ENCODE measurements around the gene ZNF609. TPM values are rescaled to one million over a fixed set of nuclear protein-coding genes. Genes with fewer than 3 reads are reported as not detected.

The ZNF609 gene
- total RNA-seq, 2 donors from 2014 or later, result 17.9 to 22.7 TPM

- WGBS, 2 donors, result 65 to 66% methylated on average over 9 to 18 of the region's 18 CpGs
- peak; percentile 31 for ATAC-seq
- no peak overlapping the region for H3K4me3 ChIP-seq
- H3K36me3 ChIP-seq (replicated peaks in 1 of 2; ENCODE audit: insufficient read depth in 1 of 2, low read depth in 2 of 2), result no peaks in the 10 kb centered on the region
- intact Hi-C loops (cut with DNase I), result no loop called here
- no peaks in the 10 kb centered on the region for H3K4me1 ChIP-seq
- H3K9me3 ChIP-seq, result no peaks in the 10 kb centered on the region
- DNase-seq, result no peak
- no peak for TF ChIP-seq POLR2A (IDR thresholded peaks at IDR 0.05)
- TF ChIP-seq CTCF (IDR thresholded peaks at IDR 0.05), result no peak
- no peaks in the 10 kb centered on the region for H3K27me3 ChIP-seq
- peak overlapping the region in 2 of 4 donors; percentile 51 to 57 for H3K27ac ChIP-seq
Measured at GRCh38 chr15:64717735-64718495, 257.5 kb downstream of the ZNF609 start.

GRCh38 chr15:64720188-64720587, 259.8 kb downstream of the ZNF609 start:
- no peaks in the 10 kb centered on the region for H3K9me3 ChIP-seq
- 71 to 77% methylated on average over 3 of the region's 3 CpGs for WGBS, 2 donors
- no peaks in the 10 kb centered on the region for H3K4me1 ChIP-seq
- no peaks in the 10 kb centered on the region for H3K36me3 ChIP-seq (replicated peaks in 1 of 2; ENCODE audit: insufficient read depth in 1 of 2, low read depth in 2 of 2)
- no peak overlapping the region for H3K4me3 ChIP-seq
- no peak for ATAC-seq
- no peak for TF ChIP-seq CTCF (IDR thresholded peaks at IDR 0.05)
- TF ChIP-seq POLR2A (IDR thresholded peaks at IDR 0.05), result no peak
- intact Hi-C loops (cut with DNase I), result no loop called here
- no peaks in the 10 kb centered on the region for H3K27me3 ChIP-seq
- DNase-seq, result no peak
- no peak overlapping the region for H3K27ac ChIP-seq

GRCh38 chr15:64730151-64730550, 269.8 kb downstream of the ZNF609 start:
- intact Hi-C loops (cut with DNase I), result loop anchor here (5.0 to 10.0 kb wide), 2 partner anchors 82 to 175 kb away; no protein-coding TSS in a partner anchor
- Histone ChIP-seq H3K4me1 (peaks cover 3% of the 10 kb centered on the region), H3K27ac (no peak overlapping the region), H3K27me3 (no peaks in the 10 kb centered on the region), H3K4me3 (no peak overlapping the region), H3K9me3 (no peaks in the 10 kb centered on the region), H3K36me3 (replicated peaks in 1 of 2; ENCODE audit: insufficient read depth in 1 of 2, low read depth in 2 of 2) (no peaks in the 10 kb centered on the region)
- no peak for TF ChIP-seq CTCF (IDR thresholded peaks at IDR 0.05)
- TF ChIP-seq POLR2A (IDR thresholded peaks at IDR 0.05), result no peak
- 69 to 72% methylated on average over 2 to 5 of the region's 5 CpGs for WGBS, 2 donors
- ATAC-seq (no peak), DNase-seq (no peak)

GRCh38 chr15:64731012-64731804, 270.8 kb downstream of the ZNF609 start:
- DNase-seq (peak; percentile 91 to 96 (median 94)), ATAC-seq (peak; percentile 90)
- Histone ChIP-seq H3K4me1 (peaks cover 3% of the 10 kb centered on the region), H3K36me3 (replicated peaks in 1 of 2; ENCODE audit: insufficient read depth in 1 of 2, low read depth in 2 of 2) (no peaks in the 10 kb centered on the region), H3K4me3 (no peak overlapping the region), H3K9me3 (no peaks in the 10 kb centered on the region), H3K27me3 (no peaks in the 10 kb centered on the region), H3K27ac (no peak overlapping the region)
- no peak for TF ChIP-seq POLR2A (IDR thresholded peaks at IDR 0.05)
- TF ChIP-seq CTCF (IDR thresholded peaks at IDR 0.05), result peak; percentile 82 to 98 (median 97)
- 17% methylated on average over 16 of the region's 16 CpGs for WGBS, 2 donors
- intact Hi-C loops (cut with DNase I), result loop anchor here (5.0 to 10.0 kb wide), 2 partner anchors 81 to 174 kb away; no protein-coding TSS in a partner anchor

All from body of pancreas (tissue), 4 donors.